HuH-7.5 (cell line): ENCODE results near the gene CCL5.
"Not testable (repeated sequence)": the region's sequence is repeated elsewhere in the genome, so short reads cannot be mapped to it uniquely, and the experiment has no call there.

Experiments
- DNase-seq: peaks from one replicate; pipeline ENCODE4 v3.0.0; 2011; ENCODE audit warnings: low spot score

Gene CCL5

GRCh38 chr17:35898283-35899070 lies 18.3 kb upstream of the CCL5 start:
- no peak for DNase-seq

DNA sequence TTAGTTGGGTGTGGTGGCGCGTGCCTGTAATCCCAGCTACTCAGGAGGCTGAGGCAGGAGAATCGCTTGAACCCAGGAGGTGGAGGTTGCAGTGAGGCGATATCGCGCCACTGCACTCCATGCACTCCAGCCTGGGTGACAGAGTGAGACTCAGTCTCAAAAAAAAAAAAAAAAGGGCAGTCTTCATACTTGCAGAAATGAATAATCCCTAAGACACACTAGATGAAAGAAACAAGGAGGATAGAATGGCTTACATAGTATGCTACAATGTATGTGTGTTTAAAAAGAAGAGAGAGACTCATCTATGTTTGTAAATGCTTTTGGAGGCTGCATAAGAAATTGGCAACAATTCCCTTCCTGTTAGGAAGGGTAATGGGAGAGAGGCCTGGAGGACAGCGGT lies 17.6 kb upstream of the CCL5 start:
- not testable (repeated sequence) for DNase-seq

GRCh38 chr17:35895636-35896587 lies 15.8 kb upstream of the CCL5 start:
- DNase-seq: no peak

DNA sequence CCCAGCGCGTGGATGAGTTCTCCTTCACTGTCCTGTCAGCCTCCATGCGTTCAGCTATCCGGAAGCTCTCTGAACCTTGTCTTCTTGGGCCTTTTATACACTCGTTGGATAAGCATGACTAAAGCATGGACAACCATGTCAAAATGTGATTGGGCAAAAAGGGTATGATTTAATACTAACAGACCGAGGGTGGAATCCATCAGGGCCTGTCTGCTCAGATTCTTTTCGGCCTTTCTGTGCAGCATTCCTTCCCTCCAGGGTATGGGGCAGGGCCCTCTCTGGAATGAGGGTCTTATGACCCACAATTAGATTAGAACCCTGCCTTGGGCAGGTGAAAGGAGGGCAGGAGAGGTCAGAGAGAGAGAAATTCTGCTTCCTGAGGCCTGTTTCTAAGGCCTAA lies 14.0 kb upstream of the CCL5 start:
- no peak for DNase-seq

- DNase-seq: no peak
Measured at GRCh38 chr17:35893751-35894150, 13.6 kb upstream of the CCL5 start.

DNA sequence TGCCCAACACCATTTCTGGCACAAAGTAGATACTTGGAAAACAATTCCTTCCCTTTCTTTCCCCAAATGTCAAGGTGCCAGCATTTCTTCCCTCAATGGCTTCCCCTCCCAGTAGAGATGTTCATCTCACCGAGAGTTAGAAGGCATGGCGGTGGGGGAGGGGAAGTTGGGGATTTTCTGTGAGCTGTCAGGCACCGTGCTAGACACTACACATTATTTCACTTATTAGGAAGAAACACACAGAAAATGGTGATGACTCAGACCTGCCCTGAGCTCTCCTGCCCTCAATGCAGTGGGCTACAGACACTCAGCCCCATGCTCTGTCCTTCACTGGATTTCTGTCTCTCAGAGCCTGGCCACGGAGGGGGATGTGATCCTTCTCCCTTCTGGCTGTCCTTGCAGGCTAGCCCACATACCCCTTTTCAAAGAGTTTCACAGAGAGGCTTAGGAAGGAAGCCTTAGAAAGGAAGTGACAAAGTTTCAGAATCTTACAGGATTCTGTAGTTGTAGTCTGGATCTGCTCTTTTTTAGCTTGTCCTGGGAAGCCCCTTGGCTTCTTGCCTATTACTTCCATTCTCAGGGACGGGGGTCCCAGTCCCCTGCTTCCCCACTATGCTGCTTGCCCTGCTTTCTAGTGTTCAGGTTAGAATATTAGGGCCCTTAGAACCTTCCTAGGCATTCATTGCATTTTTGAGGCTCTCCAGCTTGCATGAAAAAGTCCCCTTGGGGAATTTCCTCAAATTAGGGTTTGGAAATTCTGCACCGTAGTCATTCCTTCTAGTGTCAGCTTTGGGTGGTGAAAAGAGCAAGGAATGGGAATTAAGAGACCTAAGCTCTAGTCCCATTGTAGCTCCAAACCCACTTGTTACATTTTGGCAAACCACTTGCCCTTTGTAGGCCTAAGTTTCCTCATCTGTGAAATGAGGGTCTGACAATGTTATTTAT lies 12.2 kb upstream of the CCL5 start:
- no peak for DNase-seq

DNA sequence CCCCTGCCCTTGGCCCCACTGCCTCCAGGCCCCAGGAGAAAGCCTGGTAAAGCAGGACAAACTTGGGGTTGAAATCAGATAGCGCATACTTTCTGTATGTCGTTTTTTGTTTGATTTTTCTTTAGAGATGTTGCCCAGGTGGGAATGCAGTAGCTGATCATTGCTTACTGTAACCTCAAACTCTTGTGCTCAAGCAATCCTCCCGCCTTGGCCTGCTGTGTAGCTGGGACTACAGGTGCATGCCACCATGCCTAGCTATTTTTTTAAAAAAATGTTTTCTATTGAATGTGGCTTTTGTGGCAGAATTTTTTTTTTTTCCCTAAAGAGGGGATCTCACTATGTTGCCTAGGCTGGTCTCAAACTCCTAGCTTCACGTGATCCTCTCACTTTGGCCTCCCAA lies 11.1 kb upstream of the CCL5 start:
- DNase-seq: no peak

GRCh38 chr17:35890774-35891155 lies 10.6 kb upstream of the CCL5 start:
- no peak for DNase-seq

- DNase-seq: no peak
Measured at GRCh38 chr17:35889818-35890773, 9.9 kb upstream of the CCL5 start.

- no peak for DNase-seq
Measured at GRCh38 chr17:35889241-35889640, 9.1 kb upstream of the CCL5 start.

- DNase-seq: no peak
Measured at GRCh38 chr17:35878361-35878760, 1.8 kb downstream of the CCL5 start.

GRCh38 chr17:35877345-35878029 lies 2.7 kb downstream of the CCL5 start:
- no peak for DNase-seq

DNA sequence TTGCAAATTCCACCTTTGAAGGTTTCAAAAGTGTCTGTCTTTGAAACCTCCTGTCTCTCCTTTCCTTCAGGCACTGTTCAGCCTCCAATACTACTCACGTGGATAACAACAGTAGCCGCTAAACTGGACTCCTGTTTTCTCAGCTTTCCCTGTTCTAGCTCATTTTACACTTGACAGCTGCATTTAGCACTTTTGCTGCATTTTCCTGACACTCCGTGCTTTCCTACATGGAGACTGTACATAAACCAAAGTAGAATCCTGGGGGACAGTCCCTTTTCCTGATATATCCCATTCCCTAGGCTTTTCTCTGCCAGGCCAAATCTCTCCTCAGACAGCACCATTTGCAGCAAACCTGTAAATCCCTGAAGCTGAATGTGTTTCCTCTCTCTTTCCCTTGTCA lies 3.6 kb downstream of the CCL5 start:
- no peak for DNase-seq

- no peak for DNase-seq
Measured at GRCh38 chr17:35875800-35876139, 4.4 kb downstream of the CCL5 start.

DNA sequence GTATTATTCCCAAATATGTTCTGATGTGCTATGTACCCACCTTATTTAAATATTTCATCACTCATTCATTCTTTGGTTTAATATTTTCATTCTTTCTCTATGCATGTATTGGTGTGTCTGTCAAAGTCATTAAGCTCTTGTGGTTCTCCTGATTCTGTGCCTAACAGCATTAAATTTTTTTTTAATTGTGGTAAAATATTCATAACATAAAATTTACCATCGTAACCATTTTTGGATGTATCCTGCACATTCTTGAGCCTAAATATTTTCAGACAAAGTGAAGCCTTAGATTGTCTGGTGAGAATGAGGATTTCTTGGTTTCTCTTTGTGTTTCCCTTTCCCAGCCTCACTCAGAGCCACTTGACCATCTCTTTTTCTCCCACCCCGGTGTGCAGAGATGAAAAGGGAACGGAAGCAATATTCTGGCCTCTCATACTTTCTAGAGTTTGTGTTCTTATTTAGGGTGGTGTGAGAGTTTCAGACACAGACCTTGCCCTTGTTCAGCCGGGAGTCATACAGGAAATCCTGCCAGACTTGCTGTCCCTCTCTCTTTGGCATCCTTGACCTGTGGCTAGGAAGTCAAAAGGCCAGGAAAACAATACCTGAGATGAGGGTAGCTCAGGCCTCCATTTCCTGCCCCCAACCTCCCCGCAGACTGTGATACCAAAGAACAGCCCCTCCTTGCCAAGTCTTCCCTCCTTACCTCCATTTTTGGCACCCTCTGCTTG lies 4.9 kb downstream of the CCL5 start:
- no peak for DNase-seq

DNA sequence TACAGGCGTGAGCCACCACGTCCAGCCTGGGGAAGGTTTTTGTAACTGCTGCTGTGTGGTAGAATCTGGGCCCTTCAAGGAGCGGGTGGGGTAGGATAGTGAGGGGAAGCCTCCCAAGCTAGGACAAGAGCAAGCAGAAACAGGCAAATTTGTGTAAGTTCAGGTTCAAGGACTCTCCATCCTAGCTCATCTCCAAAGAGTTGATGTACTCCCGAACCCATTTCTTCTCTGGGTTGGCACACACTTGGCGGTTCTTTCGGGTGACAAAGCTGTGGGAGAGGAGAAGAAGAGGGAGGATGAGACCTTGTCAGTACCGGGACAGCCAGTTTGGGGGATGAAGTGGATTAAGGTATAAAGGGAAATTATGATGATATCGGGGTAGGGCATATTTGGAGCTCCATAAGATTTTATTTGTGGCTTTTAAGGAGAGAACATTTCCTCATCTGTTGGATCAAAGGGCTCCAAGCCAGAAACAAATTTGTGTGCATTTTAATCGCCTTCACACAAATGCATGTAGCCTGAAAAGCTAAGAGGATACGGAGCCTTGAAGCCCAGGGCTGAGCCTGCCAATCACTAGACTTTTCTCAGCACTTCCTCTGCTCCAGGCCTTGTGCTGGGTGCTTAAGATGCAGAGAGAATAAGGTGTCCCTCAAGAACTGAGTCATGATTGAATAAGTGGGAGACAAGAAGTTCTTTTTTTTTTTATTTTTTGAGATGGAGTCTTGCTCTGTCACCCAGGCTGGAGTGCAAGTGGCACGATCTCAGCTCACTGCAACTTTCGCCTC lies 7.8 kb downstream of the CCL5 start:
- DNase-seq: no peak

DNA sequence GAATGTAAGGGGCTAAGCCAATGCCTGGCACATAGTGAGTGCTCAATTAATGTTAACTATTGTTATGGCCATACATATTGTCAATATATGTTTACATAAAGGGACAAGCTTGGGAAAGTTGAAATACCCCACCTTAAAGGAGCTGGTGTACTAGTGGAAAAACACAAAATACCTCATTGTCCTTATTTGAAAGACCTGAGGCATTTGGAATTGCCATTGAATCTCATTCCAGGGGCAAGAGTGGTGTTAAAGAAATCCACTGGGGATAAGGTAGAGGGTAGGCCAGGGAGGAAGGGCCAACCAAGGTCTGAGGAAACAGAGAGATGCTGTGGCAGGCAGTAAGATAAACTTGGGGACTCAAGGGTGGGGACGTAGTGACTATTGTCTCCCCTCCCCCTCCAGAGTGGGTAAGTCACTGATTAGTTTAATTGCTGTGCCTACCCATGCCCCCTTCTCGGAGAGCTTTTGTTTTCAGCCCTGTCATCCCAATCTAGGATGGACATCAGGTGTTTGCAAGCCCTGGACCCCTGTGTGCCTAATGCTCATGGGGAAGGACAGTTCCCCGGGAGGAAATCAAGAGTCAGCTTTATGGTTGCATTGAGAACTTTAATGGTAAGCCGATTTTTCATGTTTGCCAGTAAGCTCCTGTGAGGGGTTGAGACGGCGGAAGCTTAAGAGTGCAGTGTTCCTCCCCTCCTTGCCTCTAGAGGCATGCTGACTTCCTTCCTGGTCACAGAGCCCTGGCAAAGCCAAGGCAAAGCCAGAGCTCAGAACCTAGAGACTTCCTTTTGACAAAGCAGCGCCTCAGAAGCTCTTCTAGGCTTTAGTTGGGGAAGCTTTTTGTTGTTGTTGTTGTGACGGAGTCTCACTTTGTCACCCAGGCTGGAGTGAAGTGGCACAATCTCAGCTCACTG lies 9.0 kb downstream of the CCL5 start:
- no peak for DNase-seq

DNA sequence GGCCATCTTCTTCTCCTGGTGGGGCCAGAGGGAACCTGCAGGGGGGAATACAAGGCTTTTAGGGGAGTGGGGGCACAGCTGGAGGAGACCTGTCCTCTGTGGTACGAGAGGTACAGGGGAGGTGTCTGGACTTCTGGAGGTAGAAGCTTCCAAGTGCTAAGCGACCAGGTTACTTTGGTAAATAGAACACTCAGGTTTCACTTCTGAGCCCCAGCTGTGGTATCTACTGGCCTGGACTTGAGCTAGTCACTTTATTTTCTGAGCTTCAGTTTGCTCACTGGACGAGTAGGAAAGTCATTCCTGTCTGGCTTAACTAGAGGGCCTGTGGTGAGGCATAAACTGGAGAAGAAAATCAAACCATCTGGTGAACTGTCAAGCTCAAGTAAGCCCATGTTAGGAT lies 11.4 kb downstream of the CCL5 start, which contains the start of gene HEATR9:
HEATR9 (minus strand) TSS at position 155 of the 400 bp plus-strand sequence; CDS start at position 6, 149 bp downstream.
- DNase-seq: no peak
